Subcutaneous adipose tissue (tissue), 4 donors: ENCODE results near the gene PLEK2. TPM values are rescaled to one million over a fixed set of nuclear protein-coding genes. Genes with fewer than 3 reads are reported as not detected.

Experiments
- CTCF ChIP-seq: fragments of 450-650 bp; IDR thresholded peaks from one replicate; pipeline ENCODE4 v1.5.1; 2016; ENCODE audit warnings: low read depth, mild to moderate bottlenecking, control low read depth, antibody characterized with exemption, moderate library complexity
- total RNA-seq, 4 donors: library from RNA; depleted of rRNA; stranded (reverse); fragments of >200 nt; gene quantifications; one replicate each; pipeline ENCODE4 v1.1.0, GENCODE V29; 2016

Gene PLEK2
- total RNA-seq, 4 donors from 2014 or later = 0.49 to 4.9 (median 1.8) TPM; not detected in 1

DNA sequence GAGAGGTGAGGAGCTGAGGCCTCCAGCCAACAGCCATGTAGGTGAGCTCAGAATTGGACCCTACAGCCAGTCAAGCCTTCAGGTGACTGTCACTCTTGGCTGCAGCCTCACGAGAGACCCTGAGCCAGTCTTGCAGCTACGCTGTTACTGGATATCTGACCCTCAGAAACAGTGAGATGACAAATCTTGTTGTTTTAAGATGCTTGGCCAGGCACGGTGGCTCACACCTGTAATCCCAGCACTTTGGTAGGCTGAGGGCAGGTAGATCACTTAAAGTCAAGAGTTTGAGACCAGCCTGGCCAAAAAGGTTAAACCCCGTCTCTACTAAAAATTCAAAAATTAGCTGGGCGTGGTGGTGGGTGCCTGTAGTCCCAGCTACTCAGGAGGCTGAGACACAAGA, 6.2 kb downstream of the PLEK2 start:
- TF ChIP-seq CTCF = no peak

DNA sequence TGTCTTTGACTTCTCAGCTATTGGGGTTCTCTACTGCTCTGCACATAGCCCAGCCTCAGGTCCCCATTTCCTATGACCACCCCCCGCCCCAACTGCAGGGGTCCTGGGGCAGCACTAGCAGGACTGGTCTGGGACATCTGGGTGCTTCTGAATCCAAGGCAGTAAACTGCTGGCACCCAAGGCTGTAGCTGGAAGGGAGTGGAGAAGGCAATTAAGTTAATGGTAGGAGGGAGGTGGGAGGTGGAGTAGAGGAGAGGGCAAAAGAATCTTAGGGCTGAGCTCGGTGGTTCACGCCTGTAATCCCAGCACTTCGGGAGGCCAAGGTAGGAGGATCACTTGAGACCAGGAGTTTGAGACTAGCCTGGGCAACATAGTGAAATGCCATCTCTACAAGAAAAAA, 11.5 kb downstream of the PLEK2 start:
- TF ChIP-seq CTCF = no peak

- TF ChIP-seq CTCF = no peak
Measured at GRCh38 chr14:67397536-67397935, 14.4 kb downstream of the PLEK2 start.

DNA sequence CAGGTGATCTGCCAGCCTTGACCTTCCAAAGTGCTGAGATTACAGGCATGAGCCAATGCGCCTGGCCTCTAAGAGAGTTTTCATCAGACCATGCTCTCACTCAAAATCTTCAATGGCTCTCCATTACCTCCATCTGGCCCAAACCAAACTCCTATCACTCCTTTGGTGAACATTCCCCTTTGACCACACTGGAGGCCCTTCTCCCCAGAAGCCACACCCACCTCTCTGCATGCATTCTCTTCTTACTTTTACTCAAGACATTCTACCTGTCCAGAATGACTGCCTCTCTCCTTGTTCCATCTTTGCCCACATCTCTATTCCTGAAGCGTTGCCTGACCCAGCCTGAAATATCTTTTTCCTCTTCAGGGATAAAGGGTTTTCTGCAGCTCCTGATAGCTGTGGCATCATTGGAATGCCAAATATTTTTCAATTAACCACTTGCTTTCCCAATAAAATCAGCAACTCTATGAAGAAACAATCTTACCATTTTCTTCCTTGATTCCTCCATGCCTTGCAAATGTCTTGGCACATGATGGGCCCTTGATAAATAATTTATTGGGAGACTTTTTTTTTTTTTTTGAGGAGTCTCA, 15.5 kb downstream of the PLEK2 start:
- TF ChIP-seq CTCF = no peak

DNA sequence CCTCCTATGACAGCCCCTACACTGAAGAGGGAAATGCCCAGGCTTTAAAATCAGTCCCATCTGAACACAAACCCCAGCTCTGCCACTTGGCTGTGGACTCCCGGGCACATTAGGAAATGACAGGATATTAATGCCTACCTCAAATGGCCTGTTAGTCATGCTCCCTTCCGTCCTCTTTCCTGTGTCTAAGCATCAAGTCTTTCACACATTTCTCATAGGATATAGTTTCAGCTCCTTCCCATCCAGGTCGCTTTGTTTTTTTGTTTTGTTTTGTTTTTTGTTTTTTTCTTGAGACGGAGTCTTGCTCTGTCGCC, 16.1 kb downstream of the PLEK2 start:
- TF ChIP-seq CTCF = no peak

DNA sequence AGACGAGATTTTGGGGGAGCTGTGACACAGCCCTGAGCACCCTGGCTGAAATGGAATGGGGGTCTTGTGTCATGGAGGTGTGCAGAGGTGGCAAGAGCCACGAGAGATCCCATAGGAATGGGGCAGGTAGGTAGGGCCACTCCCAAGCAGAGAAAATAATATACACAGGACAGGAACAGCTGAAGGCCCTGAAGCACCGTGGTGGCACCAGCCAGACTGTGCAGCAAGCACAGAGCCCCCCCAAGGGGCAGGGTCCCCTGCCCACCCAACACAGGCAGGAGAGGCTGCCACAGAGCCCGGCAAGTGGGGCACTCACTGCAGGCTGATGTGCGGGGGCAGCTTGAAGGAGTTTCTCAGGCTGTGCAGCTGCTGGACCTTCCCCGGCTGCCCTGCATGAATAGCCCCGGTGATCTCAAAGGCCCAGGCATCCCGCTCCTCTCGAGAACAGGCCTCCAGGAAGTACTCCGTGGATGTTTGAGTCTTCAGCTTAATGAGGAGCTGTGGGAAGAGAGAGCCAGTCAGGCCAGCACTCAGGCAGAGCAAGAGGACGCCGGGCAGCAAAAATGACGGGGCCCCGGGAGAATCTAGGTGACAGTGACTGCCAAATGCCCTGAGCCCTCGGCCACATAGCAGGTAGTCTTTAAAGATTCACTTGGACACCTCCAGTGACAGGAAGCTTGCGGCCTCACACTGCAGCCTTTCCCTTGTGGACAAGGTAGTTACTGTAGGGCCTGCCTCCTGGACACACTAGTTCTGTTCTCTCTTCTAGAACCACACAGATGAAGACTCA, 16.7 kb downstream of the PLEK2 start:
- TF ChIP-seq CTCF = no peak

- TF ChIP-seq CTCF = no peak
Measured at GRCh38 chr14:67393689-67394088, 18.3 kb downstream of the PLEK2 start.
